ENCODE results near the gene ATG7.

ATG7 gene

GRCh38 chr3:11235385-11235784 lies 36.8 kb upstream of the ATG7 start:
- TF ChIP-seq CTCF (IDR thresholded peaks at IDR 0.05; ENCODE audit: extremely low read depth, missing control alignments): no peak
- no peak for DNase-seq (ENCODE audit: low spot score)

GRCh38 chr3:11236588-11237461 lies 35.4 kb upstream of the ATG7 start:
- DNase-seq (ENCODE audit: low spot score): peak; percentile 76
- peak; percentile 59 for TF ChIP-seq CTCF (IDR thresholded peaks at IDR 0.05; ENCODE audit: extremely low read depth, missing control alignments)

- DNase-seq (ENCODE audit: low spot score): no peak
- no peak for TF ChIP-seq CTCF (IDR thresholded peaks at IDR 0.05; ENCODE audit: extremely low read depth, missing control alignments)
These were observed 34.1 kb upstream of the ATG7 start for GRCh38 chr3:11238060-11238459.

GRCh38 chr3:11238880-11239279 lies 33.3 kb upstream of the ATG7 start:
- TF ChIP-seq CTCF (IDR thresholded peaks at IDR 0.05; ENCODE audit: extremely low read depth, missing control alignments): no peak
- no peak for DNase-seq (ENCODE audit: low spot score)

- no peak for DNase-seq (ENCODE audit: low spot score)
- no peak for TF ChIP-seq CTCF (IDR thresholded peaks at IDR 0.05; ENCODE audit: extremely low read depth, missing control alignments)
These were observed 32.4 kb upstream of the ATG7 start for GRCh38 chr3:11239796-11240195.

GRCh38 chr3:11240496-11240895 lies 31.7 kb upstream of the ATG7 start:
- TF ChIP-seq CTCF (IDR thresholded peaks at IDR 0.05; ENCODE audit: extremely low read depth, missing control alignments): no peak
- no peak for DNase-seq (ENCODE audit: low spot score)

- no peak for TF ChIP-seq CTCF (IDR thresholded peaks at IDR 0.05; ENCODE audit: extremely low read depth, missing control alignments)
- DNase-seq (ENCODE audit: low spot score): no peak
These were observed 28.0 kb upstream of the ATG7 start for GRCh38 chr3:11244121-11244677.
